Vagina (tissue), 2 donors: ENCODE data around the gene MGAT5B. TPM values are rescaled to one million over a fixed set of nuclear protein-coding genes. Genes with fewer than 3 reads are reported as not detected.

Source experiments
- DNase-seq, 2 donors: peaks; one replicate each; pipeline ENCODE4 v3.0.0-alpha.2; 2017; ENCODE audit errors: extremely low spot score in 2 of 2
- H3K27ac ChIP-seq: fragments of 200-600 bp; sonication (generic); one replicate; pipeline ENCODE4 v1.5.1; 2019
- H3K27me3 ChIP-seq: fragments of 200-600 bp; sonication (generic); one replicate; pipeline ENCODE4 v1.5.1; 2019
- H3K36me3 ChIP-seq, 2 donors: fragments of 200-600 bp; sonication (generic); one replicate each; pipeline ENCODE4 v1.5.1; 2017 to 2019
- H3K4me1 ChIP-seq: fragments of 200-600 bp; sonication (generic); one replicate; pipeline ENCODE4 v1.5.1; 2019
- H3K4me3 ChIP-seq, 2 donors: fragments of 200-600 bp; sonication (generic); 1 replicate in 1 of 2; 2 replicates in 1 of 2; pipeline ENCODE4 v1.5.1; 2016 to 2019
- H3K9me3 ChIP-seq: fragments of 200-600 bp; sonication (generic); one replicate; pipeline ENCODE4 v1.5.1; 2019
- POLR2A ChIP-seq, 2 donors: fragments of 450-650 bp; IDR thresholded peaks; one replicate each; pipeline ENCODE4 v1.6.1; 2017; ENCODE audit warnings: antibody characterized with exemption in 2 of 2, mild to moderate bottlenecking in 2 of 2, moderate library complexity in 2 of 2
- POLR2AphosphoS5 ChIP-seq, 2 donors: sonication (generic); formaldehyde crosslinking; IDR thresholded peaks; one replicate each; pipeline ENCODE4 v1.9.0; 2017; ENCODE audit warnings: antibody characterized with exemption in 2 of 2, mild to moderate bottlenecking in 2 of 2, low read depth in 1 of 2; ENCODE audit not compliant: insufficient read depth in 1 of 2
- intact Hi-C: fragments of 100-400 bp; cut with DNase I; formaldehyde crosslinking; loops from one replicate; pipeline ENCODE4 v1.15.1; 2023
- total RNA-seq: library from RNA; depleted of rRNA; stranded (reverse); fragments of >200 nt; gene quantifications from one replicate; pipeline ENCODE4 v1.2.3, GENCODE V29; 2016
- TF ChIP-seq, protein P1 (sequence below), 3 experiments: fragments of 450-650 bp in 2 of 3; fragments of 200-600 bp in 1 of 3; sonication (generic) in 1 of 3; IDR thresholded peaks; one replicate each; pipeline ENCODE4 v1.5.1; 2017 to 2019; ENCODE audit warnings: antibody characterized with exemption in 3 of 3, mild to moderate bottlenecking in 2 of 3, moderate library complexity in 2 of 3

The MGAT5B gene
- total RNA-seq, 1 donor from 2014 or later, result 0.49 TPM

DNA sequence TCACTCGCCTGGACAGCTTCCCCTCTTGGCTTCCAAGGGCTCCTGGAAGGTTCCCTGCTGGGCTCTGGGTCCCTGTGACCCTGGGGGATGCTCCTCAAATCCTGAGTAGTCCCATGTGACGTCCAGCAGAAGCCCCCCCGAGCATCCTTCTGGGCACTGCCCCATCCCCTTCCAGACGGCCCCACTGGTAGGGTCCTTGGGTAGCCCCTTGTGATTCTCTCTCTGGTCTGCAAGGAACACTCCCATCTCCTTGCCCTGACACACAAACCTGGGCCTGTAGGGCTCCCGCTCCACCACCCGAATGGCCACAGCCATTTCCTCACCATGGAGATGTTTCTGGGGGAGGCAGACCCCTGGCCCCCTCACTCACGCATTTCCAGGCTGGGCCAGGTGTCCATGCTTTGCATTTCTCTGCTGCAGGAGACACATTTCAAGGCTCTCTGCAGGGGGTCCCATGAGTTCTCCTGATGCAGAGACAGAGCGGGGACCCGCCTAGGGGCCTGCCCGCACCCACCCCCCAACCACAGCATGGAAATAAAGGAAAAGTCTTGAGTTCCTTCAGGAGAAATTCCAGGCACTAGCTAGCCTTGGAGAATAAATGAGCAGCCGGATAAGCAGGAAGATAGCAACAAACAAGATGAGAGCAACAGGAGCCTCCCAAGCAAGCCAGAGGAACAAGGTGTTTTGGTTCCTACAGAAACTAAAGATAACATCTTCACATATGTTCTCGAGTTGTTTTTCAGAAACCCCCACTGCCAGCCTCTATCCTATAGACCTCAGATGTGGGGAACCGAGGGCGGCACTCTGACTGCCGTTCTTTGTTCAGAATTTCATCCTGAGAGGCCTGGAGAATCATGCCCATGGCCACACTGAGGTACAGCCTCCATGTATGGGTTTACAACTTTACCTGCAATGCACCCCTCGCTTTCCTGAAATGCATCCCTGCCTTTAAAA lies 128.8 kb downstream of the MGAT5B start:
- DNase-seq, result no peak
- no peaks in the 10 kb centered on the region for H3K27me3 ChIP-seq
- TF ChIP-seq POLR2A (IDR thresholded peaks at IDR 0.05) (no peak), POLR2AphosphoS5 (IDR thresholded peaks at IDR 0.05; ENCODE audit: insufficient read depth in 1 of 2, low read depth in 1 of 2) (no peak)
- TF ChIP-seq, protein P1, sequence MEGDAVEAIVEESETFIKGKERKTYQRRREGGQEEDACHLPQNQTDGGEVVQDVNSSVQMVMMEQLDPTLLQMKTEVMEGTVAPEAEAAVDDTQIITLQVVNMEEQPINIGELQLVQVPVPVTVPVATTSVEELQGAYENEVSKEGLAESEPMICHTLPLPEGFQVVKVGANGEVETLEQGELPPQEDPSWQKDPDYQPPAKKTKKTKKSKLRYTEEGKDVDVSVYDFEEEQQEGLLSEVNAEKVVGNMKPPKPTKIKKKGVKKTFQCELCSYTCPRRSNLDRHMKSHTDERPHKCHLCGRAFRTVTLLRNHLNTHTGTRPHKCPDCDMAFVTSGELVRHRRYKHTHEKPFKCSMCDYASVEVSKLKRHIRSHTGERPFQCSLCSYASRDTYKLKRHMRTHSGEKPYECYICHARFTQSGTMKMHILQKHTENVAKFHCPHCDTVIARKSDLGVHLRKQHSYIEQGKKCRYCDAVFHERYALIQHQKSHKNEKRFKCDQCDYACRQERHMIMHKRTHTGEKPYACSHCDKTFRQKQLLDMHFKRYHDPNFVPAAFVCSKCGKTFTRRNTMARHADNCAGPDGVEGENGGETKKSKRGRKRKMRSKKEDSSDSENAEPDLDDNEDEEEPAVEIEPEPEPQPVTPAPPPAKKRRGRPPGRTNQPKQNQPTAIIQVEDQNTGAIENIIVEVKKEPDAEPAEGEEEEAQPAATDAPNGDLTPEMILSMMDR (IDR thresholded peaks at IDR 0.05), result no peak

DNA sequence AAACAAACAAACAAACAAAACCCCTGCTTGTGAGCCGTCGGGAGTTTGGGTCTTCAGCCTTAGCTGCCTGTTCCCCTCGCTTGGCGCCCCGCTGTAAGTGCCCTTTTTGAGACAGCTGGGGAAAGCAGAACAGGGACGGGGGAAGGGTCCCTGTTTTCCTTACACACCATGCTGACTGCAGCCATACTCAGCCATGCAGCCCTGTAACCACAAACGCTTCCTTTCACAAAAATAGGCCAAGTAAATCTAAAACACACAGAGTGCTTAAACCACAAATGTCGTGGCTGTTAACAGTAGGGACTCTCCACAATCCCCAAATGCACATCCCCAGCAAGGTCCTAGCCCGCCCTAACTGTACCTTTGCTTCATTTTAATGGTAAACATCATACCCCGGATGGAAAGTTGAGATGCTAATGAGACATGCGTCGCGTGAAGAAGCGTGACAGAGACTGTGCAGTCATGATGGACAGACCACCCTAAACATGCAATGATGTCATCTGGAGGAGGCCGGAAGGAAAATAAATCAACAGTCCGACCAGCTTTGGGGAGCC lies 129.9 kb downstream of the MGAT5B start:
- no peak overlapping the region for H3K27ac ChIP-seq
- H3K4me1 ChIP-seq, result no peaks in the 10 kb centered on the region
- no peaks in the 10 kb centered on the region for H3K27me3 ChIP-seq
- no peak for DNase-seq
- intact Hi-C loops, result no loop called here
- TF ChIP-seq POLR2AphosphoS5 (IDR thresholded peaks at IDR 0.05; ENCODE audit: insufficient read depth in 1 of 2, low read depth in 1 of 2) (no peak), POLR2A (IDR thresholded peaks at IDR 0.05) (no peak)
- TF ChIP-seq, protein P1 (IDR thresholded peaks at IDR 0.05), result no peak
- H3K36me3 ChIP-seq, result no peaks in the 10 kb centered on the region
- no peaks in the 10 kb centered on the region for H3K9me3 ChIP-seq
- H3K4me3 ChIP-seq, result no peak overlapping the region

More for the DNA sequence above, 128.8 kb downstream of the MGAT5B start:
- H3K27ac ChIP-seq, result no peak overlapping the region
- H3K4me3 ChIP-seq, result no peak overlapping the region
- H3K9me3 ChIP-seq, result no peaks in the 10 kb centered on the region
- no peaks in the 10 kb centered on the region for H3K36me3 ChIP-seq
- no peaks in the 10 kb centered on the region for H3K4me1 ChIP-seq
- intact Hi-C loops, result no loop called here

DNA sequence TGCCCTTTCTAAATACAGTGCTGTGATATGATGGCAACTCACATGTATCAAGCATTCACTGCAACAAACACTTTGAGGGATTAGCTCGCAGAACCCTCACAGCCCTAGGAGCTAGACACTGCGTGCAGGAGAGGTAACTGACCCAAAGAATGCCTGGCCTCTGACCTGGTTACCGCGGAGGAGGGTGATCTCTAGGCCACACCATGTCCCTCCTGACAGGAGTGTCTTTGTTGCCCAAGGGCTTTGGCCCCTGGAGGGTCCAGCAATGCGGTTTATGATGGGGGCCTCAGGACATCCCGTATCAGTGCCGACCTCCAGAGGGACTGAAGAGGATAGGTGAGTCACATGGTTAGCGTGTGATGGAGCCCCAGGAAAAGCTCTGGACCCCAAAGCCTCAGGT lies 130.6 kb downstream of the MGAT5B start:
- no peaks in the 10 kb centered on the region for H3K9me3 ChIP-seq
- H3K4me1 ChIP-seq, result no peaks in the 10 kb centered on the region
- H3K4me3 ChIP-seq, result no peak overlapping the region
- TF ChIP-seq, protein P1 (IDR thresholded peaks at IDR 0.05), result no peak
- no peak for TF ChIP-seq POLR2A (IDR thresholded peaks at IDR 0.05)
- TF ChIP-seq POLR2AphosphoS5 (IDR thresholded peaks at IDR 0.05; ENCODE audit: insufficient read depth in 1 of 2, low read depth in 1 of 2), result no peak
- no peak overlapping the region for H3K27ac ChIP-seq
- no peaks in the 10 kb centered on the region for H3K27me3 ChIP-seq
- intact Hi-C loops, result no loop called here
- H3K36me3 ChIP-seq, result no peaks in the 10 kb centered on the region
- no peak for DNase-seq

Other genes with a start within 250 kb of the MGAT5B start
- 4.4 TPM for gene ST6GALNAC1, start 224.6 kb upstream of the MGAT5B start, total RNA-seq
- gene MXRA7, start 157.4 kb upstream of the MGAT5B start, total RNA-seq, result 114 TPM
- gene JMJD6, start 141.8 kb upstream of the MGAT5B start, total RNA-seq, result 28.0 TPM
- 20.9 TPM for gene METTL23, start 141.6 kb upstream of the MGAT5B start, total RNA-seq
- 413 TPM for gene SRSF2, start 131.1 kb upstream of the MGAT5B start, total RNA-seq
- 24.1 TPM for gene MFSD11, start 130.3 kb upstream of the MGAT5B start, total RNA-seq